HepG2 (cell line): ENCODE measurements around the gene MTARC1. TPM values are rescaled to one million over a fixed set of nuclear protein-coding genes. Genes with fewer than 3 reads are reported as not detected.

Experiments used
- ATAC-seq: fragments of 200-7000 bp; cut with Tn5 transposase; 3 replicates; pipeline ENCODE4 v1.9.1; 2020; ENCODE audit warnings: mild to moderate bottlenecking, moderate library complexity
- BruUV-seq: library from RNA; stranded (reverse); fragments of 400-500 nt; replicated peaks from 2 replicates; lab custom pipeline; 2021; lab: Mats Ljungman, UMichigan
- CTCF ChIA-PET: fragments of 300-600 bp; formaldehyde crosslinking; extraction: SDS; loops from one replicate; lab custom pipeline; 2021; ENCODE audit warnings: low total read pairs, inconsistent platforms, low intra/inter-chr PET ratio; lab: Yijun Ruan, JAX
- POLR2A ChIA-PET: fragments of 350-600 bp; sonication (Branson Sonifier 250); formaldehyde crosslinking; loops from one replicate; lab custom pipeline; 2020; ENCODE audit warnings: antibody characterized with exemption, inconsistent platforms; lab: Yijun Ruan, JAX
- DNase-seq: peaks from one replicate; pipeline ENCODE4 v3.0.0-alpha.2; 2015; ENCODE audit warnings: low spot score
- FAIRE-seq: peaks from 3 replicates; lab custom pipeline; 2011; peaks lifted over from hg19 to GRCh38; lab: Jason Lieb, UNC
- H2AFZ ChIP-seq: one replicate; pipeline ENCODE4 v1.6.1; 2011; ENCODE audit warnings: low read length, inconsistent platforms
- H3K27ac ChIP-seq: fragments of 300-600 bp; 3 replicates; pipeline ENCODE4 v1.8.0; 2011; ENCODE audit warnings: mixed run types, mild to moderate bottlenecking, mixed read lengths, low read length, inconsistent platforms; ENCODE audit not compliant: insufficient read depth; ENCODE audit errors: extremely low read length
- H3K27me3 ChIP-seq, 2 experiments: fragments of 200-600 bp in 1 of 2; 2 replicates in 1 of 2; 3 replicates in 1 of 2; pipeline versions ENCODE4 v1.6.0 to v1.8.0; 2011; ENCODE audit warnings: low read length in 2 of 2, mild to moderate bottlenecking in 2 of 2, moderate library complexity in 2 of 2, inconsistent platforms in 1 of 2; ENCODE audit not compliant: insufficient read depth in 2 of 2, control insufficient read depth in 1 of 2
- H3K36me3 ChIP-seq, 2 experiments: fragments of 200-600 bp in 1 of 2; replicated peaks in 1 of 2; 2 replicates in 1 of 2; 3 replicates in 1 of 2; pipeline versions ENCODE4 v1.5.1 to v1.8.0; 2011; ENCODE audit warnings: low read length in 2 of 2, inconsistent platforms in 1 of 2; ENCODE audit not compliant: insufficient read depth in 2 of 2, control insufficient read depth in 1 of 2
- H3K4me1 ChIP-seq: 2 replicates; pipeline ENCODE4 v1.5.1; 2012; ENCODE audit warnings: low read length, inconsistent platforms; ENCODE audit not compliant: insufficient read depth
- H3K4me2 ChIP-seq: 2 replicates; pipeline ENCODE4 v1.6.0; 2011; ENCODE audit warnings: low read depth, low read length, inconsistent platforms
- H3K4me3 ChIP-seq, 3 experiments: fragments of 200-600 bp in 1 of 3; sonication (generic), shearing (Covaris generic) in 1 of 3; replicated peaks in 1 of 3; 2 replicates each; pipeline ENCODE4 v1.5.1; 2011 to 2016; ENCODE audit warnings: low read length in 3 of 3, inconsistent platforms in 2 of 3, low read depth in 2 of 3, mild to moderate bottlenecking in 2 of 3, control low read depth in 1 of 3, mixed read lengths in 1 of 3; ENCODE audit not compliant: insufficient read depth in 1 of 3
- H3K79me2 ChIP-seq: one replicate; pipeline ENCODE4 v1.6.1; 2011; ENCODE audit warnings: low read length, inconsistent platforms; ENCODE audit not compliant: insufficient read depth
- H3K9ac ChIP-seq: 2 replicates; pipeline ENCODE4 v1.6.0; 2011; ENCODE audit warnings: mild to moderate bottlenecking, low read depth, low read length, inconsistent platforms; ENCODE audit not compliant: insufficient read depth
- H3K9me3 ChIP-seq: 2 replicates; pipeline ENCODE4 v1.5.1; 2012; ENCODE audit warnings: mild to moderate bottlenecking, low read length
- H4K20me1 ChIP-seq: 2 replicates; pipeline ENCODE4 v1.6.0; 2011; ENCODE audit warnings: inconsistent platforms, mild to moderate bottlenecking, low read length, moderate library complexity; ENCODE audit not compliant: insufficient read depth
- ATAD3A ChIP-seq: sonication (generic); formaldehyde crosslinking; IDR thresholded peaks from 2 replicates; pipeline ENCODE4 v1.4.0; 2020; ENCODE audit warnings: missing genetic modification reagents
- CBX1 ChIP-seq: IDR thresholded peaks from one replicate; pipeline ENCODE4 v1.6.1; 2016; ENCODE audit warnings: antibody characterized with exemption, low read depth
- CCDC6 ChIP-seq: sonication (generic); formaldehyde crosslinking; IDR thresholded peaks from 2 replicates; pipeline ENCODE4 v1.8.1; 2022; ENCODE audit warnings: mild to moderate bottlenecking, missing genetic modification reagents, moderate library complexity
- CEBPB ChIP-seq: IDR thresholded peaks from 2 replicates; pipeline ENCODE4 v1.6.1; 2011; ENCODE audit warnings: low read depth, low read length, improper control_type of control experiment, borderline replicate concordance
- NFRKB ChIP-seq: fragments of 450-650 bp; IDR thresholded peaks from 2 replicates; pipeline ENCODE4 v1.6.1; 2017
- NR0B2 ChIP-seq: sonication (generic); formaldehyde crosslinking; IDR thresholded peaks from 2 replicates; pipeline ENCODE4 v1.4.0; 2020; ENCODE audit warnings: mild to moderate bottlenecking, missing genetic modification reagents
- NR2F6 ChIP-seq, 2 experiments: IDR thresholded peaks; 2 replicates each; pipeline ENCODE4 v1.6.1; 2016; ENCODE audit warnings: antibody characterized with exemption in 1 of 2, mild to moderate bottlenecking in 1 of 2
- TMF1 ChIP-seq: sonication (generic); formaldehyde crosslinking; IDR thresholded peaks from 2 replicates; pipeline ENCODE4 v1.8.1; 2022; ENCODE audit warnings: low read depth, missing genetic modification reagents
- ZMYM4 ChIP-seq: sonication (generic); formaldehyde crosslinking; IDR thresholded peaks from 2 replicates; pipeline ENCODE4 v1.8.1; 2023; ENCODE audit warnings: mild to moderate bottlenecking, missing genetic modification reagents
- ZNF350 ChIP-seq: sonication (generic); formaldehyde crosslinking; IDR thresholded peaks from 2 replicates; pipeline ENCODE4 v1.4.0; 2020; ENCODE audit warnings: mild to moderate bottlenecking, low read depth, missing genetic modification reagents, borderline replicate concordance
- WGBS: methylation state at CpG from one replicate; pipeline ENCODE4 v1.1.6; 2017; ENCODE audit warnings: low lambda C conversion rate; 5-methylcytosine and 5-hydroxymethylcytosine counted together
- in situ Hi-C: cut with HindIII; loops from 2 replicates; pipeline ENCODE4 v1.10.0; 2017; ENCODE audit warnings: low pct_unique_long_range_greater_than_20kb; ENCODE audit not compliant: extremely low pct_ligation_motif_present
- intact Hi-C: fragments of 100-400 bp; cut with micrococcal nuclease; formaldehyde crosslinking; loops from one replicate; pipeline ENCODE4 v1.10.0; 2022; ENCODE audit not compliant: unreplicated experiment
- polyA plus RNA-seq, 8 experiments: library from polyadenylated mRNA; depleted of rRNA in 3 of 8; stranded (reverse) in 7 of 8; unstranded in 1 of 8; fragments of >200 nt; fragmentation: Illumina TruSeq in 4 of 8; extraction: Trizol in 4 of 8; gene quantifications; 2 replicates each; pipeline versions ENCODE4 v1.2.1 to v1.2.3, GENCODE V29; 2011 to 2016; ENCODE audit warnings: low read depth in 4 of 8, missing spikeins in 1 of 8, mixed read lengths in 1 of 8; ENCODE audit not compliant: insufficient read depth in 1 of 8
- total RNA-seq, 5 experiments: library from RNA; depleted of rRNA; stranded (reverse); fragments of >200 nt; fragmentation: Illumina TruSeq; extraction: Trizol; gene quantifications; 2 replicates each; pipeline ENCODE4 v1.2.3, GENCODE V29; 2016; ENCODE audit warnings: low read depth in 1 of 5
- TF ChIP-seq, protein P1 (sequence below): sonication (generic); formaldehyde crosslinking; IDR thresholded peaks from 2 replicates; pipeline ENCODE4 v1.9.0; 2021; ENCODE audit warnings: missing genetic modification reagents, borderline replicate concordance
- TF ChIP-seq, protein P2 (sequence below): sonication (generic); formaldehyde crosslinking; IDR thresholded peaks from 2 replicates; pipeline ENCODE4 v1.4.0; 2020; ENCODE audit warnings: missing genetic modification reagents

MTARC1 gene
- total and polyA plus RNA-seq, 2 of the 13 experiments (the other 11 are each of a cell fraction or from before 2014, with no cell fraction given): 19.4 to 106 TPM

- Histone ChIP-seq H4K20me1 (no peaks in the 10 kb centered on the region), H3K27me3 (no peaks in the 10 kb centered on the region), H3K4me1 (no peaks in the 10 kb centered on the region), H3K36me3 (no peaks in the 10 kb centered on the region), H3K79me2 (no peaks in the 10 kb centered on the region), H3K9me3 (no peaks in the 10 kb centered on the region)
- DNase-seq (no peak), FAIRE-seq (no peak)
- in situ Hi-C loops: no loop called here
- TF ChIP-seq CEBPB: peak; percentile 39; the same call in 1 of the 2 replicates
- TF ChIP-seq, protein P1, sequence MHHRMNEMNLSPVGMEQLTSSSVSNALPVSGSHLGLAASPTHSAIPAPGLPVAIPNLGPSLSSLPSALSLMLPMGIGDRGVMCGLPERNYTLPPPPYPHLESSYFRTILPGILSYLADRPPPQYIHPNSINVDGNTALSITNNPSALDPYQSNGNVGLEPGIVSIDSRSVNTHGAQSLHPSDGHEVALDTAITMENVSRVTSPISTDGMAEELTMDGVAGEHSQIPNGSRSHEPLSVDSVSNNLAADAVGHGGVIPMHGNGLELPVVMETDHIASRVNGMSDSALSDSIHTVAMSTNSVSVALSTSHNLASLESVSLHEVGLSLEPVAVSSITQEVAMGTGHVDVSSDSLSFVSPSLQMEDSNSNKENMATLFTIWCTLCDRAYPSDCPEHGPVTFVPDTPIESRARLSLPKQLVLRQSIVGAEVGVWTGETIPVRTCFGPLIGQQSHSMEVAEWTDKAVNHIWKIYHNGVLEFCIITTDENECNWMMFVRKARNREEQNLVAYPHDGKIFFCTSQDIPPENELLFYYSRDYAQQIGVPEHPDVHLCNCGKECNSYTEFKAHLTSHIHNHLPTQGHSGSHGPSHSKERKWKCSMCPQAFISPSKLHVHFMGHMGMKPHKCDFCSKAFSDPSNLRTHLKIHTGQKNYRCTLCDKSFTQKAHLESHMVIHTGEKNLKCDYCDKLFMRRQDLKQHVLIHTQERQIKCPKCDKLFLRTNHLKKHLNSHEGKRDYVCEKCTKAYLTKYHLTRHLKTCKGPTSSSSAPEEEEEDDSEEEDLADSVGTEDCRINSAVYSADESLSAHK: no peak
- TF ChIP-seq, all 625 proteins: peak for 1
- Histone ChIP-seq H3K9ac (no peak overlapping the region), H3K4me2 (no peak overlapping the region), H3K27ac (no peak overlapping the region), H3K4me3 (no peak overlapping the region), H2AFZ (no peak overlapping the region)
- intact Hi-C loops: no loop called here
- BruUV-seq: no TSS peak
- no peak for ATAC-seq
- ChIA-PET POLR2A (no interaction called here), CTCF (no interaction called here)
- 95% methylated on average over 6 of the region's 6 CpGs for WGBS
These were observed 39.3 kb downstream of the MTARC1 start for GRCh38 chr1:220825819-220826551.

- BruUV-seq: no TSS peak
- ChIA-PET POLR2A (no interaction called here), CTCF (no interaction called here)
- ATAC-seq (no peak), FAIRE-seq (no peak), DNase-seq (no peak)
- H3K36me3 ChIP-seq: no peaks in the 10 kb centered on the region
- no peaks in the 10 kb centered on the region for H3K4me1 ChIP-seq
- H2AFZ ChIP-seq: no peak overlapping the region
- no peak overlapping the region for H3K27ac ChIP-seq
- no peak overlapping the region for H3K4me3 ChIP-seq
- no peaks in the 10 kb centered on the region for H3K27me3 ChIP-seq
- in situ Hi-C loops (no loop called here), intact Hi-C loops (no loop called here)
- H3K9ac ChIP-seq: no peak overlapping the region
- no peak overlapping the region for H3K4me2 ChIP-seq
- 95% methylated on average over 4 of the region's 5 CpGs for WGBS
- H4K20me1 ChIP-seq: no peaks in the 10 kb centered on the region
- H3K9me3 ChIP-seq: no peaks in the 10 kb centered on the region
- H3K79me2 ChIP-seq: no peaks in the 10 kb centered on the region
- TF ChIP-seq CBX1 (no peak), NFRKB (no peak), ZMYM4 (CRISPR knock-in tag) (no peak), NR0B2 (CRISPR knock-in tag) (no peak), TMF1 (CRISPR knock-in tag) (no peak), ATAD3A (CRISPR knock-in tag) (no peak), NR2F6 (IDR thresholded peaks at IDR 0.05) (no peak), NR2F6 (CRISPR knock-in tag; IDR thresholded peaks at IDR 0.05) (no peak), ZNF350 (CRISPR knock-in tag) (no peak), CCDC6 (CRISPR knock-in tag) (no peak)
- TF ChIP-seq, protein P2, sequence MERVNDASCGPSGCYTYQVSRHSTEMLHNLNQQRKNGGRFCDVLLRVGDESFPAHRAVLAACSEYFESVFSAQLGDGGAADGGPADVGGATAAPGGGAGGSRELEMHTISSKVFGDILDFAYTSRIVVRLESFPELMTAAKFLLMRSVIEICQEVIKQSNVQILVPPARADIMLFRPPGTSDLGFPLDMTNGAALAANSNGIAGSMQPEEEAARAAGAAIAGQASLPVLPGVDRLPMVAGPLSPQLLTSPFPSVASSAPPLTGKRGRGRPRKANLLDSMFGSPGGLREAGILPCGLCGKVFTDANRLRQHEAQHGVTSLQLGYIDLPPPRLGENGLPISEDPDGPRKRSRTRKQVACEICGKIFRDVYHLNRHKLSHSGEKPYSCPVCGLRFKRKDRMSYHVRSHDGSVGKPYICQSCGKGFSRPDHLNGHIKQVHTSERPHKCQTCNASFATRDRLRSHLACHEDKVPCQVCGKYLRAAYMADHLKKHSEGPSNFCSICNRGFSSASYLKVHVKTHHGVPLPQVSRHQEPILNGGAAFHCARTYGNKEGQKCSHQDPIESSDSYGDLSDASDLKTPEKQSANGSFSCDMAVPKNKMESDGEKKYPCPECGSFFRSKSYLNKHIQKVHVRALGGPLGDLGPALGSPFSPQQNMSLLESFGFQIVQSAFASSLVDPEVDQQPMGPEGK (CRISPR knock-in tag): no peak
These were observed 40.0 kb downstream of the MTARC1 start for GRCh38 chr1:220826729-220827128.
